GM19240 (cell line): ENCODE measurements around the gene SLC5A4.
"Not testable (repeated sequence)": the region's sequence is repeated elsewhere in the genome, so short reads cannot be mapped to it uniquely, and the experiment has no call there.

ENCODE experiments used
- DNase-seq: peaks from one replicate; pipeline ENCODE4 v3.0.0; 2011; ENCODE audit warnings: low spot score; ENCODE audit not compliant: insufficient read length

Gene SLC5A4

DNA sequence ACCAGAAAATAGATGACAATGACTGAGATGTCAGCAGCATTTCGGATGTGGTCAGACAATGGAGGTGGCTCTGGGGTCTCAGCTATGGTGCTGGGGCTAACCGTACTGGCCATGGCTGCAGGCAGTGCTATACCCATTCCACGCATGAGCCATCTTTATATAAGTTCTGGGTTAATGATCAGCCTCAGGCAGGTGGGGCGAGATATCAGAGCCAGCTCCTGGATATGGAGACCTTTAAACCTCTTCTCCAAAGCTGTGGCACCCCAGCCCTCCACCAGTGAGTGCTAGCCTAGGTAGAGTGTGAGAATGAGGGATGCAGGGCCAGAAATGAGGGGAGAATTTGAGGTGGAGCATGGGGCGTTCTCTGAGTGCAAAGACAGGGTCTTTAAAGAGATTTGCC lies at the start of gene SLC5A4:
Gene SLC5A4 (minus strand): TSS at position 131 of the 400 bp plus-strand sequence. CDS start 18 bp downstream, at position 113.
- no peak for DNase-seq

GRCh38 chr22:32293921-32294320 lies 38.8 kb upstream of the SLC5A4 start:
- not testable (repeated sequence) for DNase-seq

- DNase-seq, result no peak
Observed at GRCh38 chr22:32286290-32286840, 31.2 kb upstream of the SLC5A4 start.

DNA sequence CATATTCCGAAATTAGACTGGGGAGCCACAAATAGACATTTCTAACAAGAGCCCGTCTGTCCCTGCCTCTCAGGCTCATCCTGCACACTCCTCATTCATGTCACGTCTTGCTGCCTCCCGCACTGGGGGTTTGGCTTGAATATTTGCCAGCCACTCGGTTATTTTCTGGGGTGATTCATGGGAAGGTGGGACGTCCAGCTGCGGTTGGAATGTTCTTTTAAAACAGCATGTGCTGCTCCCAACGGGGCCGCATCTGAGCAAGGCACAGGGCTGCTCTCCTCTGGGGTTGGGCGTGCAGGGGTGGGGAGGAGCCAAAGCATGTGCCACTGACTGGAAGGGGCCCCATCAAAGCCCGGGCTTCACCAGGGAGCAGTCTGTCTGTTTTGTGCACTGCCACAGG lies 25.9 kb upstream of the SLC5A4 start:
- no peak for DNase-seq

- DNase-seq, result not testable (repeated sequence)
Observed at GRCh38 chr22:32275353-32275752, 20.2 kb upstream of the SLC5A4 start.

DNA sequence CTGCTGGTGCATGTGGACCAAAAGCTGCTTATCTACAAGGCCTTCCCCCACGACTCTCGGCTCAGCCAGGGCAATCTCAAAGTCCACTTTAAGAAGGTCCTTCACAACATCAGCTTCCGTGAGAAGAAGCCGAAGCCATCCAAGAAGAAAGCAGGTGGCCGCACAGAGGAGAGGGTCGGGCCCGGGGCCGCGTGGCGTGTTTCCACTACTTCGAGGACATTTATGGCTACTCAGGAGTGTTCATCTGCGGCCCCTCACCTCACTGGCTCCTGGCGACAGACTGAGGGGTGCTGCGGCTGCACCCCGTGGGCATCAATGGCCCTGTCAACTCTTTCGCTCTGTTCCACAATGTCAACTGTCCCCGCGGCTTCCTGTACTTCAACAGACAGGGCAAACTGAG lies 16.2 kb upstream of the SLC5A4 start:
- DNase-seq, result no peak

DNA sequence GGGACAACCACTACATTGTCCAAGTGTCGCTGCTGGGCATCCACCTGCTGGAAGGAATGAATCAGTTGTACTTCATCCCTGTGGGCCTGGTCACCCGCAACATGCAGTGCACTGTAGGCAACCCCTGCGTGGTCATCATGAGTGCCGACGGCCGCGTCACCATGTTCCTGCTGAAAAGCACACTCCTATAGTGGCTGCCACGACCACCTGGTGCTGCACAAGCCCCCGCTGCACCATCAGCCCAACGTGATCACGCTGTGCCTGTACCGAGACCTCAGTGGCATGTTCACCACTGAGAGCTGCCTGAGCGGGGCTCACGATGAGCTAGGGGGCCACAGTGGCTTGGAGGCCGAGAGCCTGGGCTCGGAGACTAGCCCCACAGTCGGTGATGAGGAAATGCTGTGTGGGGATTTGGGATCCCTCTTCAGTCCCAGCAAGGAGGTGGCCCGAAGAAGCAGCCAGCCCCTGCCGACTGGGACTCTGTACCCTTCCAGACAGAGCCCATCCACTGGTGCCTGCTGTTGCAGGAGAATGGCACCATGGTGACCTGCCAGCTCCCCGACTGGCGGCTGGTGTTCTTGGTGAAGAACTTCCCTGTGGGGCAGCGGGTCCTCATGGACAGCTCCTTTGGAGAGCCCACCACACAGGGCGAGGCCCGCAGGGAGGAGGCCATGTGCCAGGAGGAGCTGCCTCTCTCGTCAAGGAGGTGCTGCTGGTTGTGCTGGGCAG lies 15.7 kb upstream of the SLC5A4 start:
- no peak for DNase-seq

DNA sequence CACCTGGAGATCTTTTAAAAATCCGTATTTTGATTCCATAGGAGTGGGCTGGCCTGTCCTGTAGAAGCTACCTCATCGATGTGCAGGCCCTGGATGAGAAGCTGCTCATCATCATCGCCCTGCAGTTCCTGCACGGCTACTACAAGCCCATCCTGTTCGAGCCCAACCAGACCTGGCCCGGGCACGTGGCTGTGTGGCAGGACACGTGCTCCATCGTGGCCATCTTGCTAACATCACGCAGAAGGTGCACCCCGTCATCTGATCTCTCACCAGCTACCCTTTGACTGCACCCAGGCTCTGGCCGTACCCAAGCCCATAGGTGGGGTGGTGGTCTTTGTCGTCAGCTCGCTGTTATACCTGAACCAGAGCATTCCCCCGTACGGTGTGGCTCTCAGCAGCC lies 14.2 kb upstream of the SLC5A4 start:
- DNase-seq, result no peak

DNA sequence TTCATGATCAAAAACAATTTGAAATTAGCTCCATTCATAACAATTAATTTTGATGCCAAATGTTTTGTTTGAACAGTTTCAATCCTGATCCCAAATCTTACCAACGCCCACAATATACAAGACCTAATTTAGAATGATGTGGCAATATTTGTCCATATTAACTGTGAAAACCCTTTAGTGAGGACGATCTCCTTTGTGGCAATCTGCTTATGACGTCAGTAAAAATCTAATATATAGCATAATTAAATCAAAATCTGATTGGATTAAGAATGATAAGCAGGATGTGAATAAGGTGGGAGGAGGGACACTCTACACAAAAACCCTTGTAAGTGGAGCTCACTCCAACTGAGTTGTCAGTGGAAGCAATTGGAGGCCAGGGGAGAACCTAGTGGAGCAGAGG lies 11.9 kb upstream of the SLC5A4 start:
- DNase-seq, result no peak

- peak; percentile 48 for DNase-seq
Observed at GRCh38 chr22:32265882-32266767, 11.0 kb upstream of the SLC5A4 start.

- DNase-seq, result not testable (repeated sequence)
Observed at GRCh38 chr22:32263678-32264077, 8.5 kb upstream of the SLC5A4 start.

- no peak for DNase-seq
Observed at GRCh38 chr22:32261306-32261705, 6.2 kb upstream of the SLC5A4 start.

DNA sequence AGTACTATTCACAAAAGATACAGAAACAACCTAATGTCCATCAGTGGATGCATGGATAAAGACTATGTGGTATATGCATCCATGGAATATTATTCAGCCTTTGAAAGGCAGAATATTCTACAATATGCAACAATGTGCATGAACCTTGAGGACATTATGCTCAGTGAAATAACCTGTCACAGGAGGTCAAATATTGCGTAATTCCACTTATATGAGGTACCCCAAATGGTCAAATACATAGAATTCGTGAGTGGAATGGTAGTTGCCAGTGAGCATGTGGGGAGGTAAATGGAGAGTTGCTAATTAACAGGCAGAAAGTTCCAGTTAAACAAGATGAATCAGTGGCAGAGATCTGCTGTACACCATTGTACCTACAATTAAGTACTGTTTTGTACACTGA lies 3.6 kb upstream of the SLC5A4 start:
- no peak for DNase-seq

GRCh38 chr22:32255726-32256125 lies 579 bp upstream of the SLC5A4 start:
- no peak for DNase-seq

- DNase-seq, result no peak
Observed at GRCh38 chr22:32249231-32249630, 5.9 kb downstream of the SLC5A4 start.

DNA sequence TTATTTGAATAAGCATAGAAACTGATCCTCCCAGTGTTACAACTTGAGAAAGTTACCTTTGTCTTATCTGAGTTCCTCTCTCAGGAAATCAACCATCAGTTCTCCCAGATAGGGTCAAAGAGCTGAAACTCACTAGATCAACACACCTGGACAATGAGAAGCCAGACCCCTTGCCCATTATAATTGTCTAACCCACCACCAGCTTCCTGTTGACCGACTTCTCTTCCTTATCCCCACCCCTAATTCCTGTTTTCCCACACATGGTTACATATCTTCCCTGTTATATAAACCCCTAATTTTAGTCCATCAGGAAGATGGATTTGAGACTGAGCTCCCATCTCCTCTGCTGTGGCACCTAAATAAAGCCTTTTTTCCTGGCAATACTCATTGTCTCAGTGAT lies 6.9 kb downstream of the SLC5A4 start:
- no peak for DNase-seq

- DNase-seq, result no peak
Observed at GRCh38 chr22:32246166-32246565, 9.0 kb downstream of the SLC5A4 start.

- DNase-seq, result no peak
Observed at GRCh38 chr22:32245042-32245441, 10.1 kb downstream of the SLC5A4 start.

- DNase-seq, result no peak
Observed at GRCh38 chr22:32244547-32244946, 10.6 kb downstream of the SLC5A4 start.

DNA sequence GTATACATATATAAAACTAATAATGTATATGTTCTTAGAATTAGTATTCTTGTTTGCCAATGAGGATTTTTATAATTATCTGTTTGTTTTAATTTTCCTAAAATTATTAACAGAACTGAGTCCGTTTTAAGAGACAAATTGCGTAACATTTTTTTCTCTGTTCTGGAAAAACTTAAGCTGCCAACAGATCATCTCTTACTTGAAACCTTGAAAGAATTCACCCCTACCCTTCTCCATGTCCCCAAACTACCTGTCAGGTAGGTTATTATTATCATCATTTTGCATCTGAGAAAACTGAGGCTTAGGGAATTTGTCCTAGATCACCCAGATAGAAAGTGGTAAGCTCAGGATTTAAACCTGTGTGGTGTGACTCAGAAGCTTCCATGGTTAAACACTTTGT lies 14.7 kb downstream of the SLC5A4 start:
- no peak for DNase-seq

DNA sequence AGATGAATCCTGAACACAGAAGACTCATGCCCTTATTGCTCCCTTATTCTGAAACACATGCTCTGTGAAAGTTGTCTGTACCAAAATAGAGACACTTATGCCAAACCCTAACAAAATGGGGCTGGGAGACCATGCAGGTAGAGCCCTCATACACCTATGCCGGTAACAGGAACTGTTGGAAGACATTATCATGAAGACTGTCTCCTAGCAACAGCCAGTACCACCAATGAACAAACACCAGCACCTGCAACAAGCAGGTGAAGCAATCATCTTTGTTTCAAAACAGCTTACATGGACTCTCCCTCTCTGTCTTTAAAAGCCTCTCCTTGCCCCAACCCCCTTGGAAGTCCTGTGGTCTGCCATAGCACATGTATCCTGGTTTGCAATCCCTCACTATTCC lies 17.2 kb downstream of the SLC5A4 start:
- DNase-seq, result no peak

- no peak for DNase-seq
Observed at GRCh38 chr22:32236970-32237369, 18.2 kb downstream of the SLC5A4 start.
